CD4-positive, alpha-beta T cell (primary cell): ENCODE measurements around the gene HIRA. TPM values are rescaled to one million over a fixed set of nuclear protein-coding genes. Genes with fewer than 3 reads are reported as not detected.

Experiments
- ATAC-seq: fragments of 200-7000 bp; cut with Tn5 transposase; one replicate; pipeline ENCODE4 v1.10.0; 2022; ENCODE audit warnings: mild to moderate bottlenecking; ENCODE audit not compliant: poor library complexity
- CTCF ChIA-PET: fragments of 350-600 bp; sonication (Branson Sonifier 250); formaldehyde crosslinking; loops from one replicate; lab custom pipeline; 2021; ENCODE audit warnings: antibody characterized with exemption, inconsistent platforms; lab: Charles Lee
- POLR2A ChIA-PET: fragments of 350-600 bp; sonication (Branson Sonifier 250); formaldehyde crosslinking; loops from one replicate; lab custom pipeline; 2021; ENCODE audit warnings: antibody characterized with exemption, inconsistent platforms; lab: Charles Lee
- DNase-seq, 14 experiments: peaks; one replicate each; pipeline ENCODE4 v3.0.0-alpha.2; 2013 to 2020; ENCODE audit warnings: mixed read lengths in 2 of 14
- H3K27ac ChIP-seq, 2 donors: one replicate each; pipeline versions ENCODE4 v1.5.1 to v1.7.0; 2013; ENCODE audit warnings: low read length in 2 of 2, low read depth in 1 of 2, mild to moderate bottlenecking in 1 of 2
- H3K27me3 ChIP-seq, 2 experiments: 1 replicate in 1 of 2; 2 replicates in 1 of 2; pipeline versions ENCODE4 v1.6.1 to v1.7.0; 2013; ENCODE audit warnings: low read length in 2 of 2, control low read depth in 1 of 2, mild to moderate bottlenecking in 1 of 2, moderate library complexity in 1 of 2; ENCODE audit not compliant: insufficient read depth in 2 of 2, control insufficient read depth in 1 of 2
- H3K36me3 ChIP-seq: one replicate; pipeline ENCODE4 v1.6.1; 2013; ENCODE audit warnings: low read length, control low read depth; ENCODE audit not compliant: insufficient read depth
- H3K4me1 ChIP-seq: one replicate; pipeline ENCODE4 v1.6.1; 2013; ENCODE audit warnings: low read length, control low read depth; ENCODE audit not compliant: insufficient read depth
- H3K4me3 ChIP-seq: one replicate; pipeline ENCODE4 v1.5.1; 2013; ENCODE audit warnings: mild to moderate bottlenecking, low read length, moderate library complexity
- H3K9me3 ChIP-seq, 2 experiments: 1 replicate in 1 of 2; 2 replicates in 1 of 2; pipeline versions ENCODE4 v1.6.1 to v1.7.0; 2013; ENCODE audit warnings: low read length in 2 of 2, mild to moderate bottlenecking in 2 of 2, control low read depth in 1 of 2, moderate library complexity in 1 of 2; ENCODE audit not compliant: control insufficient read depth in 1 of 2, insufficient read depth in 1 of 2
- H3K27ac Mint-ChIP-seq: one replicate; pipeline ENCODE4 v1.8.0; 2020; ENCODE audit warnings: mixed read lengths
- H3K27me3 Mint-ChIP-seq: one replicate; pipeline ENCODE4 v1.8.0; 2021; ENCODE audit warnings: mixed read lengths
- H3K36me3 Mint-ChIP-seq: one replicate; pipeline ENCODE4 v1.8.0; 2021; ENCODE audit warnings: low read depth, mixed read lengths
- H3K4me1 Mint-ChIP-seq: one replicate; pipeline ENCODE4 v1.8.0; 2021; ENCODE audit warnings: low read depth, mixed read lengths
- H3K4me3 Mint-ChIP-seq: one replicate; pipeline ENCODE4 v1.8.0; 2020; ENCODE audit warnings: mild to moderate bottlenecking, mixed read lengths
- H3K9me3 Mint-ChIP-seq: one replicate; pipeline ENCODE4 v1.8.0; 2020; ENCODE audit warnings: mixed read lengths
- intact Hi-C, 2 experiments: fragments of 100-400 bp; cut with DNase I in 1 of 2; cut with micrococcal nuclease in 1 of 2; formaldehyde crosslinking; loops; one replicate each; pipeline versions ENCODE4 v1.15.1 to v1.9.0; 2023 to 2025; cut with DNase I, micrococcal nuclease
- total RNA-seq, 174 experiments: library from RNA in 2 of 174; stranded (reverse) in 2 of 174; gene quantifications; one replicate each; pipeline ENCODE4 v1.2.3 and lab custom pipeline; 2021 to 2026
- TF ChIP-seq, protein P1 (sequence below): fragments of 200-600 bp; IDR thresholded peaks from one replicate; pipeline ENCODE4 v1.8.0; 2022; ENCODE audit warnings: antibody characterized with exemption, mild to moderate bottlenecking

Gene HIRA
- total RNA-seq, 2 experiments from 2014 or later, result 15.2 to 15.5 TPM

DNA sequence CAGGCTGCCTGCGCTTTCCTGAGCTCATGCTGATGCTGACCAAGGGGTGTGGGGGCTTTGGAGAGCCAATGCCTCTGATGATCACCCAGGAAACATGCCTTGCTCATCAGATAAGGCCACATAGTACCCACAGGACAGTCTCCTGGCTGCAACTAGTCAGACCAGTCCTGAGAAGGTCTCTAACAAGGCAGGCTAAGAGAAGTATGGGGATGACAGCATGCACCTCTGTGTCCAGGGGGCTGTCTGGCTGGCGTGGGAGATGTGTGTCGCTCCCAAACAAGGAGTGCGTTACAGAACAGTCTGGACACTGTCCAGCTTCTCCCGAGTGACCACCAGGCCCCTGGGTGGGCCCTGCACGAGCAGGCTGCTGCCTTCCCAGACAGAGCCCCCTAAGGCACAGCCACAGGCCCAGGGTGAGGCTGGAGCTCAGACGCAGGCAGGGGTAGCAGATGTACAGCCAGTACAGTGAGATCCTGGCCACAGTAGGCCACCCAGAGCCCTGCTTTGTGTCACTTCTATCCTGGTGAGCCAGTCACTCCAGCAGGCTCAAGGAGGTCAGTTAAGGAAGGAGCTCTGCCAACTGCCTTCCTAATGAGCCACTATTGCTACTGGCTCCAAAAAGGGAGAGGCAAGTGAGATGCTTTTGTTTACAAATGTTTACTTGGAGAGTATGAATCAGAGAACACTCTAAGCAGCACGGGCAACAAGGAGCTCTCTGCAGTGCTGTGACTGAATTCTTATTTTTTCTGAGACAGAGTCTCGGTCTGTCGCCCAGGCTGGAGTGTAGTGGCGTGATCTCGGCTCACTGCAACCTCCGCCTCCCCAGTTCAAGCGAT lies 74.0 kb downstream of the HIRA start:
- Mint-ChIP-seq H3K36me3 (peaks cover 92% of the 10 kb centered on the region), H3K27me3 (no peaks in the 10 kb centered on the region), H3K27ac (no peak overlapping the region), H3K4me3 (no peak overlapping the region), H3K9me3 (no peaks in the 10 kb centered on the region), H3K4me1 (no peaks in the 10 kb centered on the region)
- no peak for ATAC-seq
- intact Hi-C loops, result no loop called here
- TF ChIP-seq, protein P1, sequence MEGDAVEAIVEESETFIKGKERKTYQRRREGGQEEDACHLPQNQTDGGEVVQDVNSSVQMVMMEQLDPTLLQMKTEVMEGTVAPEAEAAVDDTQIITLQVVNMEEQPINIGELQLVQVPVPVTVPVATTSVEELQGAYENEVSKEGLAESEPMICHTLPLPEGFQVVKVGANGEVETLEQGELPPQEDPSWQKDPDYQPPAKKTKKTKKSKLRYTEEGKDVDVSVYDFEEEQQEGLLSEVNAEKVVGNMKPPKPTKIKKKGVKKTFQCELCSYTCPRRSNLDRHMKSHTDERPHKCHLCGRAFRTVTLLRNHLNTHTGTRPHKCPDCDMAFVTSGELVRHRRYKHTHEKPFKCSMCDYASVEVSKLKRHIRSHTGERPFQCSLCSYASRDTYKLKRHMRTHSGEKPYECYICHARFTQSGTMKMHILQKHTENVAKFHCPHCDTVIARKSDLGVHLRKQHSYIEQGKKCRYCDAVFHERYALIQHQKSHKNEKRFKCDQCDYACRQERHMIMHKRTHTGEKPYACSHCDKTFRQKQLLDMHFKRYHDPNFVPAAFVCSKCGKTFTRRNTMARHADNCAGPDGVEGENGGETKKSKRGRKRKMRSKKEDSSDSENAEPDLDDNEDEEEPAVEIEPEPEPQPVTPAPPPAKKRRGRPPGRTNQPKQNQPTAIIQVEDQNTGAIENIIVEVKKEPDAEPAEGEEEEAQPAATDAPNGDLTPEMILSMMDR, result no peak
- POLR2A ChIA-PET, result no interaction called here
- Histone ChIP-seq H3K4me3 (no peak overlapping the region), H3K36me3 (peaks cover 93% of the 10 kb centered on the region), H3K9me3 (no peaks in the 10 kb centered on the region), H3K27ac (no peak overlapping the region), H3K27me3 (no peaks in the 10 kb centered on the region), H3K4me1 (no peaks in the 10 kb centered on the region)
- CTCF ChIA-PET, result no interaction called here
- DNase-seq, result no peak

DNA sequence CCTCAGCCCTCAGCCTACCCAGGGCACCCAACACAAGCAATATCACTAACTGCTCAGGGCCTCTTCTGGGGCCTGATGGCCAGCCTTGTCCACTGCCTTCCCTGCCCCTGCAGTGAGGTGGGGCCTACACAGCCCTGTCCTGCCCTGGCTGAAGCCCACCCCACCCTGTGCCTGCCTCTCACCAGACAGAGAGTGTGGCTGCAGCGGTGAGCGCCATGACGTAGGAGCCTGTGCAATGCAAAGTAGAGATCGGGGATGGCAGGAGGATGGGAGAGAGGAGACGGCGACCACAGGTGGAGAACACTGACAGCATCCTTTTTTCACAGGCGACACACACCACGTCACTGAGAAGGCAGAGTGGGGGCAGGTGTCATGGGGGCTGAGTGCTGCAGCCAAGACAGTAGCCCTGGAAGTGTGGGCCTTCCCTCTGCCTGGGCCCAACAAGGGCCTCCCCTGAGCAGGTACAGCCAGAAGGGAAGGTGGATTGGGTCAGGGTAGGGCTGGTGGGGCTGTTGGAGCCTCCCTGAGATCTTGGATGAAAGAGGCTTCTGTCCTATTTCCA lies 74.7 kb downstream of the HIRA start:
- Mint-ChIP-seq H3K27ac (no peak overlapping the region), H3K36me3 (peaks cover 94% of the 10 kb centered on the region), H3K4me3 (no peak overlapping the region), H3K27me3 (no peaks in the 10 kb centered on the region), H3K9me3 (no peaks in the 10 kb centered on the region), H3K4me1 (no peaks in the 10 kb centered on the region)
- no peak for DNase-seq
- H3K36me3 ChIP-seq, result peaks cover 99% of the 10 kb centered on the region
- H3K27me3 ChIP-seq, result no peaks in the 10 kb centered on the region
- ChIA-PET POLR2A (no interaction called here), CTCF (no interaction called here)
- no peak for ATAC-seq
- TF ChIP-seq, protein P1, result no peak
- H3K4me1 ChIP-seq, result no peaks in the 10 kb centered on the region
- no peak overlapping the region for H3K4me3 ChIP-seq
- no peak overlapping the region for H3K27ac ChIP-seq
- intact Hi-C loops, result no loop called here
- no peaks in the 10 kb centered on the region for H3K9me3 ChIP-seq

DNA sequence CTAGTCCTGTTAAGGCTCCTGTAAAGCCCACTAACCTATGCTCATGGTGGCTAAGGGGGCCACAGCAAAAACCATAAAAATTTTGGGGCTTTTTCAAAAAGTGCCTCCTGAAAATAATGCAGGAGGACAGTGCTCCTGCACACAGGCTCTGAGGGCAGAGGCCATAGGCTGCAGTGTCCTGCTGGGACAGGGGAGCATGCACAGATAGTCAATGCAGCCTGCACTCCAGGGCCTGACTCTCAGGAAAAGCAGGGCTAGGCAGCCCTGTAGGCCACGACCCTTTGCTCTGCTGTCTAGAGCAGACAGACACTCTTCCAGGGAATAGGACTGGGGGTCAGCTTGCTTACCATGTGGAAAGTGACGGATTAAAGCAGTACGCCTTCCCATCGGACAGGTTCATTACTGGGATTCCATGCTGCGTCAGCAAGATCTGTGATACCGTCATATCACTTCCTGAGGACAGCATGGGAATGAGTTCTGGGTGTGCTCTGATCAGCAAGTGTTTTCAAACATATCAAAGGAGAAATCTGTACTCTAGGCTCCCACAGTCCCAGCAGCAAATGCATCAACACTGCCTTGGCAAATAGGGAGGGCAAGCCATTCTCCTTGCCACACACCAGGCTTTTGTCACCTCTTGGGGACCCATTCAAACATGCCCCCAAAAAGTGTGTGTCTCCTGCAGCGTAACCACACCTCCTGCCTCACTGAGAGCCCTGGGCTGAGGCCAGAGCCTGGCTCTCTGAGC lies 75.9 kb downstream of the HIRA start:
- Mint-ChIP-seq H3K9me3 (no peaks in the 10 kb centered on the region), H3K27me3 (no peaks in the 10 kb centered on the region), H3K36me3 (peaks cover 94% of the 10 kb centered on the region), H3K4me1 (no peaks in the 10 kb centered on the region), H3K27ac (no peak overlapping the region), H3K4me3 (no peak overlapping the region)
- ATAC-seq, result no peak
- Histone ChIP-seq H3K9me3 (no peaks in the 10 kb centered on the region), H3K4me1 (no peaks in the 10 kb centered on the region), H3K27me3 (no peaks in the 10 kb centered on the region), H3K36me3 (peaks cover 99% of the 10 kb centered on the region), H3K27ac (no peak overlapping the region), H3K4me3 (no peak overlapping the region)
- no peak for DNase-seq
- POLR2A ChIA-PET, result no interaction called here
- CTCF ChIA-PET, result no interaction called here
- TF ChIP-seq, protein P1, result no peak
- intact Hi-C loops, result no loop called here
